ENCODE measurements around the gene RBP2. TPM values are rescaled to one million over a fixed set of nuclear protein-coding genes. Genes with fewer than 3 reads are reported as not detected.

Gene RBP2
- polyA plus RNA-seq, 3 donors: not detected

- Mint-ChIP-seq H3K27me3 (ENCODE audit: low read depth in 3 of 3) (peaks cover 0 to 3% (median 0%) of the 10 kb centered on the region in 3 donors), H3K9me3 (peaks cover 0 to 2% (median 0%) of the 10 kb centered on the region in 7 donors), H3K36me3 (no peaks in the 10 kb centered on the region), H3K4me3 (no peak overlapping the region), H3K27ac (no peak overlapping the region), H3K4me1 (no peaks in the 10 kb centered on the region)
- TF ChIP-seq, protein P1, sequence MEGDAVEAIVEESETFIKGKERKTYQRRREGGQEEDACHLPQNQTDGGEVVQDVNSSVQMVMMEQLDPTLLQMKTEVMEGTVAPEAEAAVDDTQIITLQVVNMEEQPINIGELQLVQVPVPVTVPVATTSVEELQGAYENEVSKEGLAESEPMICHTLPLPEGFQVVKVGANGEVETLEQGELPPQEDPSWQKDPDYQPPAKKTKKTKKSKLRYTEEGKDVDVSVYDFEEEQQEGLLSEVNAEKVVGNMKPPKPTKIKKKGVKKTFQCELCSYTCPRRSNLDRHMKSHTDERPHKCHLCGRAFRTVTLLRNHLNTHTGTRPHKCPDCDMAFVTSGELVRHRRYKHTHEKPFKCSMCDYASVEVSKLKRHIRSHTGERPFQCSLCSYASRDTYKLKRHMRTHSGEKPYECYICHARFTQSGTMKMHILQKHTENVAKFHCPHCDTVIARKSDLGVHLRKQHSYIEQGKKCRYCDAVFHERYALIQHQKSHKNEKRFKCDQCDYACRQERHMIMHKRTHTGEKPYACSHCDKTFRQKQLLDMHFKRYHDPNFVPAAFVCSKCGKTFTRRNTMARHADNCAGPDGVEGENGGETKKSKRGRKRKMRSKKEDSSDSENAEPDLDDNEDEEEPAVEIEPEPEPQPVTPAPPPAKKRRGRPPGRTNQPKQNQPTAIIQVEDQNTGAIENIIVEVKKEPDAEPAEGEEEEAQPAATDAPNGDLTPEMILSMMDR (IDR thresholded peaks at IDR 0.05): no peak
- Histone ChIP-seq H3K36me3 (replicated peaks in 1 of 2; ENCODE audit: control insufficient read depth in 1 of 2, insufficient read depth in 2 of 2, low read length in 2 of 2) (no peaks in the 10 kb centered on the region), H3K27ac (ENCODE audit: low read depth in 1 of 2, low read length in 2 of 2) (no peak overlapping the region), H3K9ac (ENCODE audit: insufficient read depth, low read length, poor library complexity, severe bottlenecking) (no peak overlapping the region), H3K4me2 (replicated peaks; ENCODE audit: extremely low read depth, low read length, poor library complexity, severe bottlenecking) (no peak overlapping the region), H3K27me3 (ENCODE audit: control insufficient read depth in 2 of 2, insufficient read depth in 2 of 2, low read length in 2 of 2) (no peaks in the 10 kb centered on the region), H3K4me3 (replicated peaks in 1 of 3; ENCODE audit: low read depth in 2 of 3, low read length in 3 of 3) (no peak overlapping the region), H4K20me1 (ENCODE audit: insufficient read depth, low read length) (no peaks in the 10 kb centered on the region), H3K4me1 (ENCODE audit: control insufficient read depth in 1 of 2, insufficient read depth in 2 of 2, low read length in 2 of 2) (no peaks in the 10 kb centered on the region), H2AFZ (ENCODE audit: insufficient read depth, low read depth, low read length, poor library complexity, severe bottlenecking) (no peak overlapping the region), H3K9me3 (replicated peaks in 1 of 2; ENCODE audit: control insufficient read depth in 1 of 2, insufficient read depth in 1 of 2, low read length in 2 of 2) (no peaks in the 10 kb centered on the region), H3K79me2 (ENCODE audit: insufficient read depth, low read length) (no peaks in the 10 kb centered on the region)
- no peak for DNase-seq
- intact Hi-C loops (cut with micrococcal nuclease): no loop called here
- 94% methylated on average over 3 of the region's 7 CpGs for WGBS (ENCODE audit: insufficient coverage)
Measured at GRCh38 chr3:139458348-139458747, 18.0 kb downstream of the RBP2 start.

DNA sequence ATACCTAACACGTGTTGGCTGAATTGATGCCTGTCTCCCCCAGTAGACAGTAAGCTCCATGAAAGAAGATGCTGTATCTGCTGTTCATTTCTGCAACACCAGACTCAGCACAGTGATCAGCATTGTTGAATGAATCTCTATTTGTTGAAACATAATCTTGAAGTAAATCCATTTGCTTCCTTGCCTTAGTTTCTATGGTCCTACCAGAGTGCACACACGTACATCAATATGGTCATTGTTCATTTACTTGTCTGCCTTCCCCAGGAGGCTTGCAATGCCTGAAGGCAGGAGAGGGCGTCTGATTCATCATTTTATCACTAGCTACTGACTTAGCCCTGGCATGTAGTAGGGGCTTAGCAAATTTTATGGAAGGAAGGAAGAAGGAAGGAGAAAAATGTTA lies 19.2 kb downstream of the RBP2 start:
- H3K36me3 Mint-ChIP-seq: no peaks in the 10 kb centered on the region
- H3K79me2 ChIP-seq (ENCODE audit: insufficient read depth, low read length): no peaks in the 10 kb centered on the region
- no peak for DNase-seq
- WGBS (ENCODE audit: insufficient coverage): 85% methylated on average over 2 of the region's 3 CpGs
- H3K4me3 Mint-ChIP-seq: no peak overlapping the region
- H3K4me3 ChIP-seq (replicated peaks in 1 of 3; ENCODE audit: low read depth in 2 of 3, low read length in 3 of 3): no peak overlapping the region
- H3K9me3 Mint-ChIP-seq: peaks cover 0 to 2% (median 0%) of the 10 kb centered on the region in 7 donors
- intact Hi-C loops (cut with micrococcal nuclease): no loop called here
- TF ChIP-seq, protein P1 (IDR thresholded peaks at IDR 0.05): no peak
- H3K27ac Mint-ChIP-seq: no peak overlapping the region
- no peak overlapping the region for H3K4me2 ChIP-seq (replicated peaks; ENCODE audit: extremely low read depth, low read length, poor library complexity, severe bottlenecking)
- no peaks in the 10 kb centered on the region for H4K20me1 ChIP-seq (ENCODE audit: insufficient read depth, low read length)
- no peaks in the 10 kb centered on the region for H3K36me3 ChIP-seq (replicated peaks in 1 of 2; ENCODE audit: control insufficient read depth in 1 of 2, insufficient read depth in 2 of 2, low read length in 2 of 2)
- no peak overlapping the region for H3K9ac ChIP-seq (ENCODE audit: insufficient read depth, low read length, poor library complexity, severe bottlenecking)
- H3K4me1 Mint-ChIP-seq: no peaks in the 10 kb centered on the region
- no peaks in the 10 kb centered on the region for H3K4me1 ChIP-seq (ENCODE audit: control insufficient read depth in 1 of 2, insufficient read depth in 2 of 2, low read length in 2 of 2)
- no peak overlapping the region for H3K27ac ChIP-seq (ENCODE audit: low read depth in 1 of 2, low read length in 2 of 2)
- H3K27me3 ChIP-seq (ENCODE audit: control insufficient read depth in 2 of 2, insufficient read depth in 2 of 2, low read length in 2 of 2): no peaks in the 10 kb centered on the region
- no peaks in the 10 kb centered on the region for H3K9me3 ChIP-seq (replicated peaks in 1 of 2; ENCODE audit: control insufficient read depth in 1 of 2, insufficient read depth in 1 of 2, low read length in 2 of 2)
- peaks cover 0 to 1% (median 0%) of the 10 kb centered on the region in 3 donors for H3K27me3 Mint-ChIP-seq (ENCODE audit: low read depth in 3 of 3)
- H2AFZ ChIP-seq (ENCODE audit: insufficient read depth, low read depth, low read length, poor library complexity, severe bottlenecking): no peak overlapping the region

Measured in CD14-positive monocyte (primary cell).